Fibroblast of skin of back (primary cell): ENCODE data around the gene BFSP1.

Experiments
- DNase-seq: peaks from one replicate; pipeline ENCODE4 v3.0.0-alpha.2; 2013

BFSP1 gene

GRCh38 chr20:17495826-17496225, 35.4 kb downstream of the BFSP1 start:
- DNase-seq: no peak

- no peak for DNase-seq
These were observed 37.0 kb downstream of the BFSP1 start for GRCh38 chr20:17494201-17494600.

GRCh38 chr20:17493173-17493572, 38.0 kb downstream of the BFSP1 start:
- DNase-seq: no peak

GRCh38 chr20:17491488-17491887, 39.7 kb downstream of the BFSP1 start:
- DNase-seq: no peak

- no peak for DNase-seq
These were observed 40.1 kb downstream of the BFSP1 start for GRCh38 chr20:17491041-17491440.

GRCh38 chr20:17490501-17490900, 40.7 kb downstream of the BFSP1 start:
- no peak for DNase-seq

GRCh38 chr20:17488916-17489600, 42.1 kb downstream of the BFSP1 start:
- no peak for DNase-seq

GRCh38 chr20:17485017-17485416, 46.2 kb downstream of the BFSP1 start:
- DNase-seq: no peak

- DNase-seq: no peak
These were observed 48.6 kb downstream of the BFSP1 start for GRCh38 chr20:17482536-17482935.

- no peak for DNase-seq
These were observed 49.5 kb downstream of the BFSP1 start for GRCh38 chr20:17481661-17482060.

- DNase-seq: no peak
These were observed 50.5 kb downstream of the BFSP1 start for GRCh38 chr20:17480696-17481095.

- no peak for DNase-seq
These were observed 52.0 kb downstream of the BFSP1 start for GRCh38 chr20:17479063-17479657.

- DNase-seq: no peak
These were observed 57.5 kb downstream of the BFSP1 start for GRCh38 chr20:17473659-17474058.

GRCh38 chr20:17471606-17472187, 59.5 kb downstream of the BFSP1 start:
- no peak for DNase-seq

- no peak for DNase-seq
These were observed 60.2 kb downstream of the BFSP1 start for GRCh38 chr20:17470973-17471372.

GRCh38 chr20:17470521-17470920, 60.7 kb downstream of the BFSP1 start:
- DNase-seq: no peak

- no peak for DNase-seq
These were observed 61.7 kb downstream of the BFSP1 start for GRCh38 chr20:17469246-17470030.

- DNase-seq: no peak
These were observed 62.9 kb downstream of the BFSP1 start for GRCh38 chr20:17468073-17468840.

GRCh38 chr20:17467120-17467655, 64.0 kb downstream of the BFSP1 start:
- no peak for DNase-seq

GRCh38 chr20:17466641-17467040, 64.5 kb downstream of the BFSP1 start:
- DNase-seq: no peak

- DNase-seq: no peak
These were observed 65.9 kb downstream of the BFSP1 start for GRCh38 chr20:17465236-17465635.

GRCh38 chr20:17463711-17464110, 67.5 kb downstream of the BFSP1 start:
- no peak for DNase-seq
